GM18520 (cell line): ENCODE results near the gene GLP1R.

Experiments used
- ATAC-seq: cut with Tn5 transposase; IDR thresholded peaks from one replicate; pipeline ENCODE4 v1.9.1; 2021; ENCODE audit not compliant: unreplicated experiment

The GLP1R gene

GRCh38 chr6:39061588-39061987, 13.0 kb downstream of the GLP1R start:
- no peak for ATAC-seq

- ATAC-seq: no peak
Measured at GRCh38 chr6:39062014-39062740, 13.6 kb downstream of the GLP1R start.

GRCh38 chr6:39063526-39063925, 14.9 kb downstream of the GLP1R start:
- ATAC-seq: no peak

GRCh38 chr6:39065561-39065960, 17.0 kb downstream of the GLP1R start:
- no peak for ATAC-seq

- ATAC-seq: no peak
Measured at GRCh38 chr6:39068391-39068790, 19.8 kb downstream of the GLP1R start.

- no peak for ATAC-seq
Measured at GRCh38 chr6:39072830-39073229, 24.2 kb downstream of the GLP1R start.

- no peak for ATAC-seq
Measured at GRCh38 chr6:39073471-39074355, 25.1 kb downstream of the GLP1R start.

- ATAC-seq: no peak
Measured at GRCh38 chr6:39074486-39074885, 25.9 kb downstream of the GLP1R start.

- ATAC-seq: no peak
Measured at GRCh38 chr6:39075010-39075686, 26.6 kb downstream of the GLP1R start.

GRCh38 chr6:39075807-39076622, 27.4 kb downstream of the GLP1R start:
- no peak for ATAC-seq

- no peak for ATAC-seq
Measured at GRCh38 chr6:39076623-39077535, 28.3 kb downstream of the GLP1R start.

GRCh38 chr6:39077882-39078594, 29.5 kb downstream of the GLP1R start:
- no peak for ATAC-seq

GRCh38 chr6:39078695-39079094, 30.1 kb downstream of the GLP1R start:
- ATAC-seq: no peak

GRCh38 chr6:39079197-39080125, 30.9 kb downstream of the GLP1R start:
- ATAC-seq: no peak

- no peak for ATAC-seq
Measured at GRCh38 chr6:39080246-39080875, 31.8 kb downstream of the GLP1R start.

GRCh38 chr6:39082310-39082709, 33.7 kb downstream of the GLP1R start:
- ATAC-seq: no peak

GRCh38 chr6:39083231-39083634, 34.7 kb downstream of the GLP1R start:
- no peak for ATAC-seq

GRCh38 chr6:39084506-39084905, 35.9 kb downstream of the GLP1R start:
- ATAC-seq: no peak
